T-helper 1 cell treated with Interleukin-12 subunit alpha and Interleukin-12 subunit beta and Interleukin-4 antibody, amounts not matched to agents 30 μg/mL and 1 μg/mL, for 36 hours (primary cell): ENCODE measurements around the gene CA6.

ENCODE experiments used
- H3K27ac Mint-ChIP-seq: one replicate; pipeline ENCODE4 v1.8.0; 2021; ENCODE audit warnings: mild to moderate bottlenecking, mixed read lengths
- H3K27me3 Mint-ChIP-seq: one replicate; pipeline ENCODE4 v1.8.0; 2021; ENCODE audit warnings: low read depth, mixed read lengths
- H3K36me3 Mint-ChIP-seq: one replicate; pipeline ENCODE4 v1.8.0; 2021; ENCODE audit warnings: low read depth, mixed read lengths
- H3K4me1 Mint-ChIP-seq: one replicate; pipeline ENCODE4 v1.8.0; 2021; ENCODE audit warnings: low read depth, mixed read lengths
- H3K4me3 Mint-ChIP-seq: one replicate; pipeline ENCODE4 v1.8.0; 2021; ENCODE audit warnings: mild to moderate bottlenecking, moderate library complexity, mixed read lengths
- H3K9me3 Mint-ChIP-seq: one replicate; pipeline ENCODE4 v1.8.0; 2021; ENCODE audit warnings: mixed read lengths

The CA6 gene

DNA sequence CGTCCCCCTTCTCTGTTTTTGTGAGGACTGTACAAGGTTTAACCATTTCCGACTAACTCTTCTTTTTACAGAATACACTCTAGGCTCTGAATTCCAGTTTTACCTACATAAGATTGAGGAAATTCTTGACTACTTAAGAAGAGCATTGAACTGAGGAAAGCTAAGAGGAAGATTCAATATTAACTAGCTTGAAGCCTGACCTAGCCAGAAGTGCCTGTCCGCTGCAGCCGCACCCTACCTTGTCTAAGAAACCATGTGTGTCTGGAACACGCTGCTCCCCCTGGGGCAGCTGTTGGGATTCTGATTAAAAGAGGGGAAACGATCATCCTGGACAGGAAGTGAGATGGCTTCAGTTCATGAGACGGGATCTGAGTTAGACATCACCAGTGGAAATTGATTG, 28.9 kb downstream of the CA6 start:
- H3K4me3 Mint-ChIP-seq: no peak overlapping the region
- peaks cover 18% of the 10 kb centered on the region for H3K4me1 Mint-ChIP-seq
- peaks cover 11% of the 10 kb centered on the region for H3K36me3 Mint-ChIP-seq
- H3K9me3 Mint-ChIP-seq: no peaks in the 10 kb centered on the region
- no peaks in the 10 kb centered on the region for H3K27me3 Mint-ChIP-seq
- H3K27ac Mint-ChIP-seq: no peak overlapping the region

GRCh38 chr1:8976338-8976737, 30.7 kb downstream of the CA6 start:
- H3K27me3 Mint-ChIP-seq: no peaks in the 10 kb centered on the region

GRCh38 chr1:8976896-8977450, 31.3 kb downstream of the CA6 start:
- H3K9me3 Mint-ChIP-seq: no peaks in the 10 kb centered on the region
- peaks cover 12% of the 10 kb centered on the region for H3K4me1 Mint-ChIP-seq
- H3K27ac Mint-ChIP-seq: no peak overlapping the region
- H3K4me3 Mint-ChIP-seq: no peak overlapping the region
- peaks cover 5% of the 10 kb centered on the region for H3K36me3 Mint-ChIP-seq
- H3K27me3 Mint-ChIP-seq: no peaks in the 10 kb centered on the region

More at GRCh38 chr1:8976338-8976737, 30.7 kb downstream of the CA6 start:
- Mint-ChIP-seq H3K4me1 (peaks cover 14% of the 10 kb centered on the region), H3K4me3 (no peak overlapping the region), H3K27ac (no peak overlapping the region), H3K36me3 (peaks cover 5% of the 10 kb centered on the region), H3K9me3 (no peaks in the 10 kb centered on the region)

- Mint-ChIP-seq H3K27ac (no peak overlapping the region), H3K4me3 (no peak overlapping the region), H3K27me3 (no peaks in the 10 kb centered on the region), H3K4me1 (peaks cover 22% of the 10 kb centered on the region), H3K9me3 (no peaks in the 10 kb centered on the region), H3K36me3 (peaks cover 3% of the 10 kb centered on the region)
These were observed 35.0 kb downstream of the CA6 start for GRCh38 chr1:8980656-8981055.

DNA sequence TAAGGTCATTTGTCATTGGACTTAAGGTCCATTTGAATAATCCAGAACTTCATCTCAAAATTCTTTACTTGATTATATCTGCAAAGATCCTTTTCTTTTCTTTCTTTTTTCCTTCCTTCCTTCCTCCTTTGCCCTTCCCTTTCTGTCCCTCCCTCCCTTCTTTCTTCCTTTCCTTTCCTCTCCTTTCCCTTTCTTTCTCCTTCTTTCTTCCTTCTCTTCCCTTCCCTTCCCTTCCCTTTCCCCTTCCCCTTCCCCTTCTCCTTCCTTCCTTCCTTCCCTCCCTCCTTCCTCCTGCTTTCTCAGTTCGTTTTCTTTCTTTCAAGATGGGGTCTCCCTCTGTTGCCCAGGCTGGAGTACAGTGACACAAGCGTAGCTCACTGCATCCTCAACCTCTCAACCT, 35.5 kb downstream of the CA6 start:
- H3K9me3 Mint-ChIP-seq: no peaks in the 10 kb centered on the region
- peaks cover 3% of the 10 kb centered on the region for H3K36me3 Mint-ChIP-seq
- H3K27me3 Mint-ChIP-seq: no peaks in the 10 kb centered on the region
- H3K27ac Mint-ChIP-seq: no peak overlapping the region
- peaks cover 22% of the 10 kb centered on the region for H3K4me1 Mint-ChIP-seq
- no peak overlapping the region for H3K4me3 Mint-ChIP-seq

DNA sequence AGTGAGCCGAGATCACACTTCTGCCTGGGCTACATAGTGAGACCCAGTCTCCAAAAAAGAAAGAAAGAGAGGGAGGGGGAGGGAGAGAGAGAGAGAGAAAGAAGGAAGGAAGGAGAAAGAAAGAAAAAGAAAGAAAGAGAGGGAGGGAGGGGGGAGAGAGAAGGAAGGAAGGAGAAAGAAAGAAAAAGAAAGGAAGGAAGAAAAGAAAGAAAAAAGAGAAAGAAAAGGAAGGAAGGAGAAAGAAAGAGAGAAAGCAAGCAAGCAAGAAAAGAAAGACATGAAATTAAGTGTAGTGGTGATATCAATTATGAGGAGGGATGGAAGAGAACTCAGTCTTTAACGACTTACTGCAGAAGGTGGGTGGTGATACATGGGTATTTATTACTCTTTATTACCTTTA, 38.5 kb downstream of the CA6 start:
- Mint-ChIP-seq H3K27ac (peak overlapping the region; percentile 69), H3K27me3 (no peaks in the 10 kb centered on the region), H3K9me3 (no peaks in the 10 kb centered on the region), H3K36me3 (peaks cover 2% of the 10 kb centered on the region), H3K4me1 (peaks cover 35% of the 10 kb centered on the region), H3K4me3 (peak overlapping the region; percentile 21)

DNA sequence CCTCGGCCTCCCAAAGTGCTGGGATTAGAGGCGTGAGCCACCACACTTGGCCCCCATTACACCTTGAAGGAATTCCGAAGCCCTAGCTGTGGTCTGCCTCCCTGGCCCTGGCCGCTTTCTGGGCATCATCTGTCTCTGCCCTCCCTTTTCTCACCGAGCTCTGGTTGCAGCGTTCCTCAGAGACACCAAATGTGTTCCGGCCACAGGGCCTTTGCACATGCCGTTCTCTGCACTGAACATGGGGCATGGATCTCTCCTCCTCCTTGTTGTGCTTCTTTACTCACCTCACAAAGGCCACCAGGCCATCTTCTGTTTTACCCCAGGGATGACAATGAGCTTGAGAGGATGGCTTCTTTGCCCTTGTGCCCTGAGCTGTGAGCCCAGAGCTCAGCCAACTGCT, 39.3 kb downstream of the CA6 start:
- no peaks in the 10 kb centered on the region for H3K9me3 Mint-ChIP-seq
- H3K4me1 Mint-ChIP-seq: peaks cover 41% of the 10 kb centered on the region
- peak overlapping the region; percentile 66 for H3K27ac Mint-ChIP-seq
- H3K27me3 Mint-ChIP-seq: no peaks in the 10 kb centered on the region
- peaks cover 2% of the 10 kb centered on the region for H3K36me3 Mint-ChIP-seq
- H3K4me3 Mint-ChIP-seq: no peak overlapping the region

GRCh38 chr1:8985915-8986813, 40.5 kb downstream of the CA6 start:
- Mint-ChIP-seq H3K27me3 (no peaks in the 10 kb centered on the region), H3K4me3 (peak overlapping the region; percentile 81), H3K27ac (peak overlapping the region; percentile 91), H3K36me3 (no peaks in the 10 kb centered on the region), H3K4me1 (peaks cover 40% of the 10 kb centered on the region), H3K9me3 (no peaks in the 10 kb centered on the region)

DNA sequence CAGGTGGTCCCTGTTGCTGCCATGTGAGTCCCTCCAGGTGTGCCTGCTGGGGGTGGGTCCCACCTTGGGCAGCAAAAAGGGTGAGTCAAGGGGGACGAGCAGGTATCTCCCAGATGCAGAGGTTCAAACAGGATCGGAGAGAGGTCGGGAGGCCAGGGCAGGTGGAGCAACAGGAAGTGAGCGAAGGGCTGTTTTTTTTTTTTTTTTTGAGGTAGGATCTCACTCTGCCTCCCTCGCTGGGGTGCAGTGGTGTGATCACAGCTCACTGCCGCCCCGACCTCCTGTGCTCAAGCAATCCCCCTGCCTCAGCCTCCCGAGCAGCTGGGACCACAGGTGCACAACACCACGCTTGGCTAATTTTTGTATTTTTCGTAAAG, 41.1 kb downstream of the CA6 start:
- peak overlapping the region; percentile 81 for H3K4me3 Mint-ChIP-seq

GRCh38 chr1:8987881-8988617, 42.4 kb downstream of the CA6 start:
- Mint-ChIP-seq H3K4me1 (peaks cover 48% of the 10 kb centered on the region), H3K9me3 (peaks cover 7% of the 10 kb centered on the region), H3K36me3 (peaks cover 5% of the 10 kb centered on the region), H3K4me3 (peak overlapping the region; percentile 64), H3K27ac (peak overlapping the region; percentile 92), H3K27me3 (no peaks in the 10 kb centered on the region)

More for the DNA sequence above, 41.1 kb downstream of the CA6 start:
- Mint-ChIP-seq H3K27ac (peak overlapping the region; percentile 91), H3K4me1 (peaks cover 45% of the 10 kb centered on the region), H3K36me3 (peaks cover under 1% of the 10 kb centered on the region), H3K27me3 (no peaks in the 10 kb centered on the region), H3K9me3 (no peaks in the 10 kb centered on the region)

- Mint-ChIP-seq H3K4me3 (no peak overlapping the region), H3K36me3 (peaks cover 5% of the 10 kb centered on the region), H3K27ac (no peak overlapping the region), H3K4me1 (peaks cover 45% of the 10 kb centered on the region), H3K9me3 (peaks cover 9% of the 10 kb centered on the region), H3K27me3 (no peaks in the 10 kb centered on the region)
These were observed 42.9 kb downstream of the CA6 start for GRCh38 chr1:8988618-8988967.

DNA sequence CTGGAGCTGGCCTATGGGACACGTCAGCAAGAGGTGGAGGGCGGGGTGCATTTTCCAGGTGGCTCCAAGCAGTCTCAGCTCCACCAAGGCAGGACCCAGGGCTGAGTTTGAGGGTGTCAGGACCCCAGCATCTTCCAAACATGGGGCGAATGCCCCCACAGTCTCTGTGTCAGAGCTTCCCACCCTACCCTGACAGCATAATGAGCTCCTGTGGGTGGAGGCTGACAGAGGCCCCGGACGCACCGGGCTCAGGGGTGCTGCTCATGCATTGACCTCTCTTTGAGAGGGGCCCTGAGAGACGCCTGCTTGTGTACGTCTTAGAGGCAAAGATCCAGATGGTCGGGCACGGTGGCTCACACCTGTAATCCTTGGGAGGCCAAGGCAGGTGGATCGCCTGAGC, 43.4 kb downstream of the CA6 start:
- peaks cover 5% of the 10 kb centered on the region for H3K36me3 Mint-ChIP-seq
- no peaks in the 10 kb centered on the region for H3K27me3 Mint-ChIP-seq
- no peak overlapping the region for H3K4me3 Mint-ChIP-seq
- peaks cover 9% of the 10 kb centered on the region for H3K9me3 Mint-ChIP-seq
- no peak overlapping the region for H3K27ac Mint-ChIP-seq
- H3K4me1 Mint-ChIP-seq: peaks cover 41% of the 10 kb centered on the region

DNA sequence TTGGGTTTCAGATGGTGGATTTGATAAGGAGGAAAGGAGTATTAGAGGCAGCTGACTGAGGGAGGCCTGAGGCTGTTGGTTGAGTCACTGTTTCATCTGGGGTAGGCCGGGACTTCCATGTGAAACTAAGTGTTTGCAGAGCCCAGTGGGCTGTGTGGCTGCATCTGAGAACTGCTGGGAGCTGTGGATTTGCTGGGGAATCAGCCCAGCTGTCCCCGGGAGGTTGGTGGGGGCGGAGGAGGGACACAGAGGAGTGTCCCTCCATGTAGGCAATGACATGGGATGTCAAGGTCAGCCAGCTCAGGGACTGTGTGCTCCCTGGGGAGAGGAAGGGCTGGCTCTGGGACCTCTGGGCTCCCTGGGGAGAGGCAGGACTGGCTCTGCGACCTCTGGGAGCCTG, 44.2 kb downstream of the CA6 start:
- Mint-ChIP-seq H3K4me1 (peaks cover 38% of the 10 kb centered on the region), H3K27ac (peak overlapping the region; percentile 57), H3K36me3 (peaks cover 5% of the 10 kb centered on the region)

GRCh38 chr1:8992936-8993687, 47.4 kb downstream of the CA6 start:
- Mint-ChIP-seq H3K4me1 (peaks cover 24% of the 10 kb centered on the region), H3K36me3 (peaks cover 5% of the 10 kb centered on the region), H3K27ac (peak overlapping the region; percentile 24), H3K27me3 (peaks cover 5% of the 10 kb centered on the region), H3K9me3 (peaks cover 9% of the 10 kb centered on the region), H3K4me3 (no peak overlapping the region)

More for the DNA sequence above, 44.2 kb downstream of the CA6 start:
- peaks cover 9% of the 10 kb centered on the region for H3K9me3 Mint-ChIP-seq
- peak overlapping the region; percentile 7 for H3K4me3 Mint-ChIP-seq
- no peaks in the 10 kb centered on the region for H3K27me3 Mint-ChIP-seq
